Right renal pelvis (tissue), 4 donors: ENCODE results near the gene MTIF2. TPM values are rescaled to one million over a fixed set of nuclear protein-coding genes. Genes with fewer than 3 reads are reported as not detected.
"Not testable (repeated sequence)": the region's sequence is repeated elsewhere in the genome, so short reads cannot be mapped to it uniquely, and the experiment has no call there.

ENCODE experiments used
- DNase-seq, 4 donors: peaks; one replicate each; pipeline ENCODE4 v3.0.0-alpha.2; 2013; ENCODE audit warnings: low read depth in 4 of 4, low spot score in 3 of 4, missing footprints in 1 of 4
- polyA plus RNA-seq, 4 donors: library from polyadenylated mRNA; unstranded; fragments of 120-200 nt; gene quantifications; one replicate each; pipeline ENCODE4 v1.2.1, GENCODE V29; 2013; ENCODE audit not compliant: insufficient read length in 4 of 4

Gene MTIF2
- polyA plus RNA-seq, 4 donors, result 37.9 to 42.4 (median 41.9) TPM

- no peak for DNase-seq
These were observed 64.5 kb downstream of the MTIF2 start for GRCh38 chr2:55204536-55204935.

GRCh38 chr2:55200416-55200815 lies 68.6 kb downstream of the MTIF2 start:
- DNase-seq, result no peak

GRCh38 chr2:55196526-55196925 lies 72.5 kb downstream of the MTIF2 start:
- DNase-seq, result no peak

GRCh38 chr2:55191888-55192287 lies 77.1 kb downstream of the MTIF2 start:
- DNase-seq, result not testable (repeated sequence)

GRCh38 chr2:55186837-55187236 lies 82.2 kb downstream of the MTIF2 start:
- not testable (repeated sequence) for DNase-seq

Other genes starting within 250 kb of the MTIF2 start
- 100 to 1,000 TPM; 347 to 402 (median 378) TPM for gene RTN4, start 218.8 kb downstream of the MTIF2 start, polyA plus RNA-seq
- gene CLHC1, start 36.9 kb downstream of the MTIF2 start, polyA plus RNA-seq, result 10 to 100 TPM; 18.6 to 26.3 (median 21.3) TPM
- 1,000 to 10,000 TPM; 1,624 to 1,922 (median 1,810) TPM for gene RPS27A, start 36.5 kb downstream of the MTIF2 start, polyA plus RNA-seq
- 10 to 100 TPM; 52.8 to 72.6 (median 68.1) TPM for gene CCDC88A, start 150.6 kb upstream of the MTIF2 start, polyA plus RNA-seq